T-helper 17 cell (primary cell): ENCODE measurements around the gene SOCS1. TPM values are rescaled to one million over a fixed set of nuclear protein-coding genes. Genes with fewer than 3 reads are reported as not detected.
A peak's percentile ranks its signal among the peaks of the same experiment; 100 is the strongest.

ENCODE experiments used
- ATAC-seq: fragments of 150-1000 bp; cut with Tn5 transposase; 2 replicates; pipeline ENCODE4 v1.10.0; 2021; ENCODE audit warnings: mild to moderate bottlenecking, moderate library complexity
- DNase-seq, 3 donors: peaks; one replicate each; pipeline versions ENCODE4 v3.0.0 to v3.0.0-alpha.2; 2020 to 2021
- H3K9me3 ChIP-seq: one replicate; pipeline ENCODE4 v1.7.0; 2013; ENCODE audit warnings: low read length, mild to moderate bottlenecking; ENCODE audit not compliant: control insufficient read depth, poor library complexity, severe bottlenecking
- H3K27ac Mint-ChIP-seq: one replicate; pipeline ENCODE4 v1.8.0; 2022; ENCODE audit warnings: mild to moderate bottlenecking, moderate library complexity, mixed read lengths
- H3K27me3 Mint-ChIP-seq: one replicate; pipeline ENCODE4 v1.8.0; 2022; ENCODE audit warnings: mixed read lengths
- H3K36me3 Mint-ChIP-seq: one replicate; pipeline ENCODE4 v1.8.0; 2022; ENCODE audit warnings: low read depth, mixed read lengths
- H3K4me1 Mint-ChIP-seq: one replicate; pipeline ENCODE4 v1.8.0; 2022; ENCODE audit warnings: mild to moderate bottlenecking, mixed read lengths
- H3K4me3 Mint-ChIP-seq: one replicate; pipeline ENCODE4 v1.8.0; 2022; ENCODE audit warnings: mild to moderate bottlenecking, moderate library complexity, mixed read lengths
- total RNA-seq, 4 donors: library from RNA in 2 of 4; stranded (reverse) in 2 of 4; gene quantifications; one replicate each; pipeline ENCODE4 v1.2.3 and lab custom pipeline; 2022 to 2026

Gene SOCS1
- total RNA-seq, 2 donors from 2014 or later, result 42.1 to 49.5 TPM

DNA sequence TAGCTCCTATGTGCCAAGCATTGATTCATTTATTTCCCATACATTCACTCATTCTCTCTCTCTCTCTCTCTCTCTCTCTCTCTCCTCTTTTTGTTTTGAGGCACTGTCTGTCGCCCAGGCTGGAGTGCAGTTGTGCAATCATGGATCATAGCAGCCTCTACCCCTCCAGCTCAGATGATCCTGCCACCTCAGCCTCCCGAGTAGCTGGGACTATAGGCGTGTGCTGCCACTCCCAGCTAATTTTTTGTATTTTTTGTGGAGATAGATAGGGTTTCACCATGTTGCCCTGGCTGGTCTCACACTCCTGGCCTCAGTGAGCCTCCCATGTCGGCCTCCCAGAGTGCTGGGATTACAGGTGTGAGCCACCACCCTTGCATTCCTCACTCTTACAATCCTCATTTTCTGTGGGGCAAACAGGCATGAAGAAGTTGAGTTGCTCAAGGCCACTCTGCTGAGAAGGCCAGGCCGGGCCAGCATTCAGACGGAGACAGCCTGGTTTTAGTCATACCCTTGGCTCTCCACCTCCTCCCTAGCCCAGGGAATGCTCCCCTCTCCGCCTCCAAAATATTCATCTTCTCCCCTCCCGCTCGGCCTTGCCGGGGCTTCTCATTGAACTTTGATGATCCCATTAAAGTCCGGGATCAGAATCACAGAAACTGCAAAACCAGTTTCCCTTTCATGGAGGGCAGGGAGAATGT lies 21.0 kb upstream of the SOCS1 start:
- H3K9me3 ChIP-seq, result no peaks in the 10 kb centered on the region
- H3K27me3 Mint-ChIP-seq, result peaks cover 8% of the 10 kb centered on the region
- peaks cover 1% of the 10 kb centered on the region for H3K4me1 Mint-ChIP-seq
- no peak for DNase-seq
- no peak overlapping the region for H3K4me3 Mint-ChIP-seq
- no peak overlapping the region for H3K27ac Mint-ChIP-seq
- no peaks in the 10 kb centered on the region for H3K36me3 Mint-ChIP-seq
- ATAC-seq, result no peak

DNA sequence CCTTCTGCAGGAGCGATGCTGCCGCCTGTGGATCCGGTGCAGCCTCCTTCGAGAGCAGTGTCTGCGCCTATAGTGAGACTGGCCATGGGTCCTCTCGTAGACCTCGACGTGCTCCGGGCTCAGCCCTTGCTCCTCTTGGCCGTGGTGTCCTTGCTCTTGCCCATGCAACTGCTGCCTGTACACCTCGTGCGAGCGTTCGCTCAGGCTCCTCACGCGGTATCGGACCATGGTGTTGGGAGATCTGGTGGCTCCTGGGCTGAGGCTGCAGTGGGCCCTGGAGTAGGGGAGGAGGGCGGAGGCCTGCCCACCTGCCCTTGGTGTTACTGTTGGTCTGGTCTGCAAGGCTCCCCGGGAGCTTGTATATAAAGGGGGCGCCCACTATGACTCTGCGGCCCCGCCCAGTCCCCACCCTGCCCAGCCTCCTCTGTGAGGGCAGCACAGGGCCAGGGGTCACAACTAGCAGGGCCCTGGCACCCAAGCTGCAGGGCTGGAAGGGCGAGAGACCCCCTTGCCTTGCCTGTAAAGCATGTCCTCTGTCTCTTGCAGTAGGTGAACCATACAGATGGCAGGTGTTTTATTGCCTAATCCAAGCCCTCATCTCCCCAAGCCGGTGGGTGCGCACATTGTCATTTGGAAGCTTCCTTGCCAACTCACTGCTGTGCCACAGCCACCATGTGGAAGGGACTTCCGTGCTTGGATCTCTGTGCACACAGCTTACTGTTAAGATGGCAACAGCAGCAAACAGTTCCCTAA lies 20.3 kb upstream of the SOCS1 start, which contains the start of gene PRM2:
PRM2 (minus strand) TSS at position 338 of the 753 bp plus-strand sequence; CDS start at position 228, 110 bp downstream.
- no peaks in the 10 kb centered on the region for H3K9me3 ChIP-seq
- Mint-ChIP-seq H3K36me3 (no peaks in the 10 kb centered on the region), H3K27ac (no peak within 1 kb of the TSS), H3K27me3 (peaks cover 6% of the 10 kb centered on the region), H3K4me1 (no peaks in the 10 kb centered on the region), H3K4me3 (no peak within 1 kb of the TSS)
- ATAC-seq (no peak), DNase-seq (no peak)

DNA sequence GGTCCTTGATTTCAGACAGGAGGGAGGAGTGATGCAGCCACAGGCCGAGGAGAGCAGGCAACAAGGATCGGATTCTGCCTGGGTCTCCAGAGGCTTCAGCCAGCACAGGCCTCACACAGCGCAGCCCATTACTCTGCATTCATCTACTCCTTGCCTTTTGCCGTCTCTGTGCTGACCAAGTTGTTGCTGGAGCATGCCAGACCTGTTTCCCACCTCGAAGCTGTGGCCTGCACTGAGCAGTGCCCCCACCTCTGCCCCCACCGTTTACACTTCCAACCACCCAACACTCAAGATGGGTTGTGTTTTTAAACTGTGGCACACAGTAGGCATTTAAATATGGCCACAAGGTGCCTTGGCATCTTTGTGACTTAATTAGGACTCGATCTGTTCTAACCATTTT lies 19.0 kb upstream of the SOCS1 start:
- no peak for DNase-seq
- H3K4me1 Mint-ChIP-seq, result no peaks in the 10 kb centered on the region
- no peak overlapping the region for H3K4me3 Mint-ChIP-seq
- H3K27me3 Mint-ChIP-seq, result peaks cover 6% of the 10 kb centered on the region
- no peak overlapping the region for H3K27ac Mint-ChIP-seq
- ATAC-seq, result no peak
- H3K9me3 ChIP-seq, result no peaks in the 10 kb centered on the region
- peaks cover 2% of the 10 kb centered on the region for H3K36me3 Mint-ChIP-seq

DNA sequence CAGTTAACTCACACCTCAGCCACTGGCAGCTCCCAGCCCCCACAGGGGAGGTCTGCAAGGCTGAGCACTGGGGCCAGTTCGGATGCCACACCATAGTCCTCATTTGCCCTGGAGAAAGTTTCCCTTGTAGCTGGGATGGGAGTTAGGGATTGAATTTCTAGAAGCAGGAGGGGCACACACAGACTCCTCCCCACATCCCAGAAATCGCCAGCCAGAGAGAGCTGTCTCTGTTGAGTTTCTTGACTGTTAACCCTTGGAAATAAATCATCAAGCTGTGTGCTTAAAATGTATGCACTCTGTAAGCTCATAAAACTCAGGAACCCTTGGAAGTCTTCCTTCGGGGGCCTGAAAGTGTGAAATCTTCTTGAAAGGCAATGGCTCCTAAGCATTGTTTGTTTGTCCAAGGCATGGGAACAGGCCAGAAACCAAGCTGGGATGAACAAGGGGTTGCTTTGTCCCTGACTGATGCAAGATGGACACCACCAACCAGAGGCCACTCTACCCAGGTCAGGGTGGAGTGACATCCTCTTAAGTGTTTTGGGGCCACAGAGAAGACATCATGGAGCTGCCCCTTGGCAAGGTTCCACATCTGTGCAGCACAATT lies 17.8 kb upstream of the SOCS1 start:
- Mint-ChIP-seq H3K4me1 (no peaks in the 10 kb centered on the region), H3K27ac (no peak overlapping the region), H3K4me3 (no peak overlapping the region), H3K27me3 (peaks cover 6% of the 10 kb centered on the region), H3K36me3 (peaks cover 2% of the 10 kb centered on the region)
- no peaks in the 10 kb centered on the region for H3K9me3 ChIP-seq
- no peak for DNase-seq
- no peak for ATAC-seq

DNA sequence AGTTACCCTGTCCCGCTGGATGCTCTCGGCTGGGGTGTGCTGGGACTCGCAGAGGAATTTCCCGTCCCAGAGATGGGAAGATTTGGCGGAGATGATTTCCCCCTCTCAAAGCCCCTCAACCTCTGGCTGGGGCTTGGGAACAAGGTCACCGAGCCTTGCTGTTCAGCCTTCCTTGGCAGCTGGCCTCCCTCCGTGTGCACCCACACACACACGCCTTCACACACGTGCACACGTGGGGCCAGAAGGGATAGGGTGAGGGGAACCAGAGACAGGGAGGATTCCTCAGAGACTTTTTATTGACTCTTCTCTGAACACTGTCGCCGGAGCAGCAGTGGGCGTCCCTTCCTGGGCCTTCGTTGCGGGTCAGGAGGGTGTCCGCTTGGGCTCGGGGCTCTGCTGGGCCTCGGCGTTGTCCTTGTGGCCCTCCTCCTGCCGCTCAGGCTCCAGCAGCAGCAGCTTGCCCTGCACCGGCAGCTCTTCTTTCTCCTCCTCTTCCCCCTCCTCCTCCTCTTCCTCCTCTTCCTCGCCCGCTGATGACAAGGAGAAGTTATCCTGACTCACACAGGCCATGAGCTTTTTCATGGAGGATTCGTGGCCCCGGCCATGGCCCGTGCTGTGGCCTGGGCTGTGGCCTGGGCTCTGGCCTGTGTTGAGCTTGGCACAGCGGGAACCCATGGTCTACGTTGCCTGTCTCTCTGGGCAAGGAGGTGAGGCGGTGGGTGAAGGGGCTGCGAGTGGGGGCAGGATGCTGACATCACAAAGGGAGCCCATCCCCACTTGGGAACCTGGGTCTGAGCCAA lies 17.1 kb upstream of the SOCS1 start, which contains the start of gene PRM3:
PRM3 (minus strand) TSS at position 709 of the 800 bp plus-strand sequence; CDS start at position 675, 34 bp downstream.
- Mint-ChIP-seq H3K27me3 (peaks cover 6% of the 10 kb centered on the region), H3K4me1 (no peaks in the 10 kb centered on the region), H3K27ac (no peak within 1 kb of the TSS), H3K36me3 (peaks cover 4% of the 10 kb centered on the region), H3K4me3 (no peak within 1 kb of the TSS)
- H3K9me3 ChIP-seq, result no peaks in the 10 kb centered on the region
- DNase-seq (no peak), ATAC-seq (no peak)

DNA sequence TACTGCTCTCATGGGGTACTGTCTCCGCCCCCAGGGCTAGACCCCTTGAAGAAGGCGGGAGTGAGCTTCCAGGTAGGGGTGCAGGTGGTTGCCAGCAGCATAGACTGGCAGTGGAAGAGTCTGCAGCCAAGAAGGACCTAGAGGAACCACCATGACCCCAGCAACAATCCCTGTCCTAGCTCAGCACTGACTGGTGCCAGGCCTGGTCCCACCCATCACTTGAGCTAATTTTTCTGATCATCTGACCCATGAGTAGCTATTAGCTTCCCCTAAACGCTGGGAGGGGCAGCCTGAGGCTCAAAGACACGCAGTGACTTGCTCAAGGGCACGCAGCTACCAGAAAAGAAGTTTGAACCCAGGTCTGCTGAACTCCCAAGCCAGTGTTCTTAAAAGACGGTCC lies 16.5 kb upstream of the SOCS1 start:
- no peak overlapping the region for H3K4me3 Mint-ChIP-seq
- ATAC-seq (no peak), DNase-seq (no peak)
- H3K36me3 Mint-ChIP-seq, result peaks cover 4% of the 10 kb centered on the region
- H3K9me3 ChIP-seq, result no peaks in the 10 kb centered on the region
- H3K4me1 Mint-ChIP-seq, result no peaks in the 10 kb centered on the region
- H3K27ac Mint-ChIP-seq, result no peak overlapping the region
- H3K27me3 Mint-ChIP-seq, result peaks cover 6% of the 10 kb centered on the region

DNA sequence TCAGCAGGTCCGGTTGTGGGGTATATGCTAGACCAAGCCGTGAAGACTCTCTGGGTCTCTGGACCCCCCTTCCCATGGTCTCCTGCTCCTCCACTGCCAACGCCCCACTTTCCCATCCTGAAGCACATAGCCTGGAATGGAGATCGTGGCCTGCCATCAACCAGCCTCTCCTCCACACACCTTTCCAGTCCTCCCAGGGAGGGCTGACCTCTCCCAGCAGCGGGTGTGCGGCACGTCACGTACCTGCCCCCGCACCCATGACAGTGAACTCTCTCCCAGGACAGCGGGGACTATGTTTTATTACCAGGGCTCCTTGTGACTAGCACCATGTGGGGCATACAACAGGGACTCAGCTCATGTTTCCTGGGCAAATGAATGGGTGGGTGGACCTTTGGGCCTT lies 15.6 kb upstream of the SOCS1 start:
- H3K4me1 Mint-ChIP-seq, result no peaks in the 10 kb centered on the region
- DNase-seq (no peak), ATAC-seq (no peak)
- no peak overlapping the region for H3K4me3 Mint-ChIP-seq
- H3K9me3 ChIP-seq, result no peaks in the 10 kb centered on the region
- H3K27me3 Mint-ChIP-seq, result peaks cover under 1% of the 10 kb centered on the region
- H3K27ac Mint-ChIP-seq, result no peak overlapping the region
- H3K36me3 Mint-ChIP-seq, result peaks cover 4% of the 10 kb centered on the region

DNA sequence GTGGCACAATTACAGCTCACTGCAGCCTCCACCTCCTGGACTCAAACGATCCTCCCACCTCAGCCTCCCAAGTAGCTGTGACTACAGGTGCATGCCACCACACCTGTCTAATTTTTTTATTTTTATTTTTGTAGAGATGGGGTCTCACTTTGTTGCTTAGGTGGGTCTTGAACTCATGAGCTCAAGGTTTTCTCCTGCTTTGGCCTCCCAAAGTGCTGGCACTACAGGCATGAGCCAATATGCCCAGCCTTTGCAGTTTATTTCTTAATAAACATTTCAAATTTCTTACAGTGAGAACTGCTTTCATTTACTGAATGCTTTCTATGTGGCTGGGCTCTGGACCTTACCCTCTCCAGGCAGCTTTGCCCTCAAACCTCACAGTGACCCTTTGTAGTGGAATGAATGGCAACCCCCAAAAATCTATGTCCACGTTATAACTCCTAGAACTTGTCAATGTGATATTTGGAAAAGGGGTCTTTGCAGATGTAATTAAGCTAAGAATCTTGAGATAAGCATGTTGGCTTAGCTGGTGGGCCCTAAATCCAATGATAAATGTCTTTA lies 14.7 kb upstream of the SOCS1 start:
- DNase-seq (no peak), ATAC-seq (no peak)
- no peaks in the 10 kb centered on the region for H3K9me3 ChIP-seq
- Mint-ChIP-seq H3K27ac (peak overlapping the region; percentile 45), H3K27me3 (no peaks in the 10 kb centered on the region), H3K4me3 (no peak overlapping the region), H3K36me3 (peaks cover 4% of the 10 kb centered on the region), H3K4me1 (no peaks in the 10 kb centered on the region)

DNA sequence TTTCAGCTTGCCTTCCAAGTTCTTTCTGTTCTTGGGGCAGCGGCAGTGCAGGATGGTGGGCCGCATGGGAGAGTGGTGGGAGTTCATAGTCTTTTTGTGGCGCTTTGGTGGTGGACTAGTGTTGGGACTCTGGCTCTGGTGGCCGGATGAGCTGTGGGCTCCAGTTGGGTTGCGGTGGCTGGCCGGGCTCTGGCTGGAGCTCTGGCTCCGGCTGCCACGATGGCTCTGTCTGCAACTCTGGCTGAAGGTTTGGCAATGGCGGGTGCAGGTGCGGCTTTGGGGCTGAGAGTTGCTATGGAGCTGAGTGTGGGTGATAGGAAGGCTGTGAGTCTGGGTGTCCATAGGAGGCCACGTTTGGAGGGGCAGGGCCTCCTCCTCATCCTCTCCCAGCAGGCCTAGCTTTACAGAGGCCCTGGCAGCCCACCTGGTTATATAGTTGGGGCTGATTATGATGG lies 12.9 kb upstream of the SOCS1 start, which contains the start of gene TNP2:
TNP2 (minus strand) TSS at position 405 of the 455 bp plus-strand sequence; CDS start at position 342, 63 bp downstream.
- DNase-seq (no peak), ATAC-seq (no peak)
- Mint-ChIP-seq H3K36me3 (peaks cover 4% of the 10 kb centered on the region), H3K4me1 (peaks cover 6% of the 10 kb centered on the region), H3K4me3 (no peak within 1 kb of the TSS), H3K27me3 (no peaks in the 10 kb centered on the region), H3K27ac (peak within 1 kb of the TSS; percentile 45)
- no peaks in the 10 kb centered on the region for H3K9me3 ChIP-seq

DNA sequence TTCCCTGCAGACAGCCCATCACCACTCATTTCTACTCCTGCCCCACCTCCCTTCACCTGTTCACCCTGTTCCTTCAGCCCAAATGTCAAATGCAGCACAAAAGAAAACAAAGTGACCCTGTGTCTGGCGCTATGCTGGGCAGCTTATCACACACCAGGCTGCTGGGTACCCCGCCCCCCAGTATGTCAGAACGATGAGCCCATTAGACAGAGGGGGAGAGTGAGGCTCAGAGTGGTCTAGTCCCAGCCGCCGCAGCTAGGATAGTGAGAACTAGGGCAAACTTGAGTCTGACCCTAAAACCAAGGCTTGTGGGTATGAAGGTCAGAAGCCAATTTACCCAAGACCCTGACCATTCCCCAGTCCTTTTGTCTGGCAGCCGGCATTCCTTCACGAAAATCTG lies 9.1 kb upstream of the SOCS1 start:
- Mint-ChIP-seq H3K27me3 (no peaks in the 10 kb centered on the region), H3K36me3 (peaks cover 4% of the 10 kb centered on the region), H3K27ac (no peak overlapping the region), H3K4me1 (peaks cover 20% of the 10 kb centered on the region), H3K4me3 (no peak overlapping the region)
- ATAC-seq (no peak), DNase-seq (no peak)
- H3K9me3 ChIP-seq, result no peaks in the 10 kb centered on the region

DNA sequence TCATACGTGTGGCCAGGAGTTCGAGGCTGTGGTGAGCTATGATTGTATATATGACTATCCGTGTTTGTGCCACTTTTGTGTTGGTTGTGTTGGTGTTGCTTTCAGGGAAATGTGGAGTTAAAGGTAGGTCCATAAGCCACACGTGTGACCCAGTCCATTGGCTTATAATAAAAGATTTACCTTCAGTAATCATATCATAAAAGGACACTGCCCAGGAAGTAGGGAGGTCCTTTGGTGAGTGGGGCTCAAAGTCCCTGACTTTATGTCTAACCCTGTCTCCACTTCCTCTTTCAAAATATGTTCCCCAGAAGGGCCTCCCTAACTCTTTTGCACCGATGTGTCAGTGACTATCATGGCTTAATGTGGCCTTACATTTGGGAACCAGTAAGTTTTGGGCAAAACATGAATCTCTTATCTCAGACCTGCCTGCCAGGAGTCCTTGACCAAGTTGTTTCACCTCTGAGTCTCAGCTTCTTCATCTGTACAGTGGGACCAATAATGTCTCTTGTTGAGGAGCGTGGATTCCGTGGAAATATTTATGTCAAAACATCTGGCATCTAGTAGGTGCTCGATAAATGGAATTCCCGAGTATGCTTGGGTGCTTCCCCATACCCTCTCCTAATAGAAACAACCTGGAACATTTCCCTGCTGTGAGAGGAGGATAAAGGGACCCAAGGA lies 8.3 kb upstream of the SOCS1 start:
- Mint-ChIP-seq H3K27me3 (no peaks in the 10 kb centered on the region), H3K27ac (peak overlapping the region; percentile 89), H3K36me3 (peaks cover 2% of the 10 kb centered on the region), H3K4me3 (no peak overlapping the region), H3K4me1 (peaks cover 26% of the 10 kb centered on the region)
- no peak for DNase-seq
- peak; percentile 5 for ATAC-seq
- H3K9me3 ChIP-seq, result no peaks in the 10 kb centered on the region

DNA sequence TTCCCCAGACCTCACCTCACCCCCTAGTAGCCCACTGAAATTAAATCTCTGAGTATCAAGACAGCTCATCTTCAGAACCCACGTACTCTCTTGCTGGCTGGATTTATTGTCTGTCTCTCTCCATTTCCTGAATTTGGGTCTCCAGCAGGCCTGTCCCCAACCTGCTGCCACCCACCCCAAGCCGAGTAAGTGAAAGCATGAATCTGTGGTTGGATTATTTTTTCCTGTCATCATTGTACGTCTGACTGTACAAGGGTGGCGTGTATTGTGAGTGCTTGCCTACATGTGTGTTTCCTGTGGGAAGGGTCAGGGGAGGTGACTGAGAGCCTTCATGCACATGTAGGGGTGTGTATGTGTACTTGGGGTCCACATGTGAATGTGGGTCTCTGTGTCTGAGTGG lies 7.7 kb upstream of the SOCS1 start:
- peaks cover 26% of the 10 kb centered on the region for H3K4me1 Mint-ChIP-seq
- peak; percentile 84 for ATAC-seq
- H3K27ac Mint-ChIP-seq, result peak overlapping the region; percentile 89
- H3K4me3 Mint-ChIP-seq, result peak overlapping the region; percentile 74
- H3K9me3 ChIP-seq, result no peaks in the 10 kb centered on the region
- peaks cover 2% of the 10 kb centered on the region for H3K36me3 Mint-ChIP-seq
- no peaks in the 10 kb centered on the region for H3K27me3 Mint-ChIP-seq
- no peak for DNase-seq
